ENCODE measurements around the gene FADS1. TPM values are rescaled to one million over a fixed set of nuclear protein-coding genes. Genes with fewer than 3 reads are reported as not detected.
A peak's percentile ranks its signal among the peaks of the same experiment; 100 is the strongest.

The FADS1 gene
- total RNA-seq, 4 donors from 2014 or later: 25.4 to 209 (median 62.5) TPM

- Histone ChIP-seq H3K4me1 (peaks cover 10 to 11% of the 10 kb centered on the region in 2 donors), H3K4me3 (no peak overlapping the region), H3K9me3 (no peaks in the 10 kb centered on the region), H3K36me3 (no peaks in the 10 kb centered on the region), H3K27ac (peak overlapping the region; percentile 38 to 65 (median 53)), H3K27me3 (peaks cover 0 to 9% (median 2%) of the 10 kb centered on the region in 3 donors)
- DNase-seq (peak in 1 of 2 donors; percentile 49), ATAC-seq (peak; percentile 51 to 54)
- TF ChIP-seq CTCF (IDR thresholded peaks at IDR 0.05 in 4 of 5, conservative IDR thresholded peaks at IDR 0.05 in 1 of 5) (no peak), POLR2A (IDR thresholded peaks at IDR 0.05) (no peak)
- in situ Hi-C loops (cut with MboI; ENCODE audit: low sequenced_read_pairs in 4 of 4): no loop called here
- intact Hi-C loops (cut with DNase I; ENCODE audit: low total_unique reads): no loop called here
Observed at GRCh38 chr11:61834278-61835048, 17.7 kb upstream of the FADS1 start.

DNA sequence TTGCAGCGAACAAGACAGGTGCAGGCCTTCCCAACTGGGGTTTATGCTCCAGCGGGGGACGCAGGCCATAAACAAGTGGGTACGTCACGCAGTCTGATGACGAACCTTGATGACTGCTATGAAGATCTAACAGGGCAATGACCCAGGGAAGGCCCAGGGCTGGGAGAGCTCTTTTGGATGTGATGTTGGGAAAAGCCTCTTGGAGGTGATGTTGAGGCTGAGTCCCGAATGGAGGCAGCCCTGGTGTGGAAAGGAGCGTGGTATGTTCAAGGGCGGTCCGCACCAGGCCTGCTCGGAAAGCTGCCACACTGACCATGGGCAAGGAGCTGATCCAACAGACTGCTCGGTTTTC is 17.1 kb upstream of the FADS1 start:
- peak overlapping the region; percentile 38 to 65 (median 53) for H3K27ac ChIP-seq
- H3K36me3 ChIP-seq: no peaks in the 10 kb centered on the region
- intact Hi-C loops (cut with DNase I; ENCODE audit: low total_unique reads): no loop called here
- no peaks in the 10 kb centered on the region for H3K9me3 ChIP-seq
- H3K4me1 ChIP-seq: peaks cover 11 to 15% of the 10 kb centered on the region in 2 donors
- peak in 1 of 2 donors; percentile 4 for ATAC-seq
- DNase-seq: no peak
- H3K27me3 ChIP-seq: peaks cover 5 to 14% (median 7%) of the 10 kb centered on the region in 3 donors
- in situ Hi-C loops (cut with MboI; ENCODE audit: low sequenced_read_pairs in 4 of 4): no loop called here
- no peak for TF ChIP-seq CTCF (IDR thresholded peaks at IDR 0.05 in 4 of 5, conservative IDR thresholded peaks at IDR 0.05 in 1 of 5)
- no peak for TF ChIP-seq POLR2A (IDR thresholded peaks at IDR 0.05)
- H3K4me3 ChIP-seq: no peak overlapping the region

DNA sequence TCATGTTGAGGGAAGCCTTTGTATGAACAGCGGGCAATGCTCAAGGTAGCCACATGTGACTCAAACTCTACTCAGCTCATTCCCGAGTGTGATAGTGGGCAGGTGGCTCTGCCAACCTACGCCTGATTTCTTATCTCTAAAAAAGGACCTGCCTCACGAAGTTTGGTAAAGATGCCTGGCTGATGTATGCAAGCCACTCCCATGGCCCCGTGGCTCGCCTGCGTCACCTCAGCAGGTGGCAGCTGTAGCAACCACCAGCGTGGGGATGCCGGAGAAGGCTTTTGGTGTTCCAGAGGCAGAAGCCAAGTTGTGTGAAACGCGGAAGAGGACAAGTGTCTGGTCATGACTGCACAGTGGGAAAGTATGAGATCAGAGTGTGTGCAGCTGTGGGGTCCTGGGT is 16.7 kb upstream of the FADS1 start:
- DNase-seq (no peak), ATAC-seq (no peak)
- H3K36me3 ChIP-seq: no peaks in the 10 kb centered on the region
- no peaks in the 10 kb centered on the region for H3K9me3 ChIP-seq
- no peak overlapping the region for H3K4me3 ChIP-seq
- TF ChIP-seq POLR2A (IDR thresholded peaks at IDR 0.05) (no peak), CTCF (IDR thresholded peaks at IDR 0.05 in 4 of 5, conservative IDR thresholded peaks at IDR 0.05 in 1 of 5) (no peak)
- peaks cover 9 to 19% (median 10%) of the 10 kb centered on the region in 3 donors for H3K27me3 ChIP-seq
- peaks cover 15 to 16% of the 10 kb centered on the region in 2 donors for H3K4me1 ChIP-seq
- peak overlapping the region; percentile 11 to 65 (median 40) for H3K27ac ChIP-seq
- intact Hi-C loops (cut with DNase I; ENCODE audit: low total_unique reads) (no loop called here), in situ Hi-C loops (cut with MboI; ENCODE audit: low sequenced_read_pairs in 4 of 4) (no loop called here)

DNA sequence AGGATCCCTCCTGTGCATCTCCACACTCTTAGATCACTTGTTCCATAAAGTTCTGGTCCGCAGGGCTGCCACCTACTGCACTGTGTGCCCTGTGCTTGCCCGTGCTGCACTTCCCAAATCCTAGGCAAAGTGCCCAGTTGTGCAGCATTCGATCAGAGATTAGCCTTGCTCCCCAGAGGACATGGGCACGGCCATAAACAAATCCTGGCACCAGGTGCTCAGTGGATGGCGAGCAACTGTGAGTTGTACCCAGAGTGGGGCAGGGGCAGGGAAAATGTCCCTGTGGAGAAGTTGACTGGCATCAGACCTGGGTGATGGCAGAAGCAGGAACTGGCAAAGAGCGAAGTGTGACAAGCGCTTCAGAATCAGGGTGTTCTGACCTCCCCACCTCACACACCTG is 16.0 kb upstream of the FADS1 start:
- DNase-seq (no peak), ATAC-seq (no peak)
- H3K4me1 ChIP-seq: peaks cover 16 to 20% of the 10 kb centered on the region in 2 donors
- H3K4me3 ChIP-seq: no peak overlapping the region
- TF ChIP-seq POLR2A (IDR thresholded peaks at IDR 0.05): no peak
- no peak for TF ChIP-seq CTCF (IDR thresholded peaks at IDR 0.05 in 4 of 5, conservative IDR thresholded peaks at IDR 0.05 in 1 of 5)
- H3K9me3 ChIP-seq: no peaks in the 10 kb centered on the region
- intact Hi-C loops (cut with DNase I; ENCODE audit: low total_unique reads): no loop called here
- H3K36me3 ChIP-seq: no peaks in the 10 kb centered on the region
- peak overlapping the region in 1 of 4 donors; percentile 74 for H3K27ac ChIP-seq
- peaks cover 16 to 26% (median 18%) of the 10 kb centered on the region in 3 donors for H3K27me3 ChIP-seq
- in situ Hi-C loops (cut with MboI; ENCODE audit: low sequenced_read_pairs in 4 of 4): no loop called here

Measured in gastrocnemius medialis (tissue), 4 donors.